ENCODE results near the gene STARD13.

GRCh38 chr13:33265607-33266006, 19.9 kb downstream of the STARD13 start:
- TF ChIP-seq POLR2A (IDR thresholded peaks at IDR 0.05; ENCODE audit: borderline replicate concordance, extremely low read depth, insufficient read depth, insufficient read length), result no peak
- no peak for TF ChIP-seq SP1 (IDR thresholded peaks at IDR 0.05; ENCODE audit: low read depth)
- no peak for TF ChIP-seq EZH2 (IDR thresholded peaks at IDR 0.05)
- no peak for TF ChIP-seq CTCF (IDR thresholded peaks at IDR 0.05 in 2 of 3, conservative IDR thresholded peaks at IDR 0.05 in 1 of 3; ENCODE audit: borderline replicate concordance in 1 of 3, insufficient read depth in 1 of 3, low read depth in 2 of 3, low read length in 2 of 3)
- no peak for TF ChIP-seq CEBPB (IDR thresholded peaks at IDR 0.05; ENCODE audit: low read depth)
- TF ChIP-seq POLR2AphosphoS5 (IDR thresholded peaks at IDR 0.05; ENCODE audit: low read depth, low read length), result no peak
- TF ChIP-seq SIN3A (IDR thresholded peaks at IDR 0.05; ENCODE audit: low read depth), result no peak
- no peak for TF ChIP-seq REST (IDR thresholded peaks at IDR 0.05; ENCODE audit: low read depth)
- TF ChIP-seq TCF7L2 (IDR thresholded peaks at IDR 0.05; ENCODE audit: borderline replicate concordance, extremely low read depth, insufficient read depth, insufficient read length), result no peak
- no peak for TF ChIP-seq JUND (IDR thresholded peaks at IDR 0.05)
- no peak for TF ChIP-seq ZNF274 (IDR thresholded peaks at IDR 0.05; ENCODE audit: low read depth, low read length)
- TF ChIP-seq RAD21 (IDR thresholded peaks at IDR 0.05; ENCODE audit: low read depth), result no peak
- TF ChIP-seq EGR1 (IDR thresholded peaks at IDR 0.05; ENCODE audit: low read depth), result no peak
- no peak for TF ChIP-seq ELF1 (IDR thresholded peaks at IDR 0.05; ENCODE audit: borderline replicate concordance, low read depth)
